GM10248 (cell line): Measurements from ENCODE around the gene TAF9B.
A peak's percentile ranks its signal among the peaks of the same experiment; 100 is the strongest.

Experiments used
- CTCF ChIA-PET: fragments of 300-600 bp; sonication (Branson Sonifier 250); formaldehyde crosslinking; extraction: SDS; loops from one replicate; lab custom pipeline; 2021; ENCODE audit warnings: antibody characterized with exemption; lab: Yijun Ruan, JAX
- POLR2A ChIA-PET: fragments of 350-650 bp; sonication (Branson Sonifier 250); formaldehyde crosslinking; extraction: SDS; loops from one replicate; lab custom pipeline; 2020; ENCODE audit warnings: antibody characterized with exemption; lab: Yijun Ruan, JAX
- DNase-seq: peaks from one replicate; pipeline ENCODE4 v3.0.0; 2012; ENCODE audit errors: extremely low spot score
- TF ChIP-seq, protein P1 (sequence below): IDR thresholded peaks from 2 replicates; pipeline ENCODE4 v1.5.1; 2012; ENCODE audit warnings: mild to moderate bottlenecking, low read depth; ENCODE audit errors: extremely low read depth, missing control alignments, control extremely low read depth

TAF9B gene

DNA sequence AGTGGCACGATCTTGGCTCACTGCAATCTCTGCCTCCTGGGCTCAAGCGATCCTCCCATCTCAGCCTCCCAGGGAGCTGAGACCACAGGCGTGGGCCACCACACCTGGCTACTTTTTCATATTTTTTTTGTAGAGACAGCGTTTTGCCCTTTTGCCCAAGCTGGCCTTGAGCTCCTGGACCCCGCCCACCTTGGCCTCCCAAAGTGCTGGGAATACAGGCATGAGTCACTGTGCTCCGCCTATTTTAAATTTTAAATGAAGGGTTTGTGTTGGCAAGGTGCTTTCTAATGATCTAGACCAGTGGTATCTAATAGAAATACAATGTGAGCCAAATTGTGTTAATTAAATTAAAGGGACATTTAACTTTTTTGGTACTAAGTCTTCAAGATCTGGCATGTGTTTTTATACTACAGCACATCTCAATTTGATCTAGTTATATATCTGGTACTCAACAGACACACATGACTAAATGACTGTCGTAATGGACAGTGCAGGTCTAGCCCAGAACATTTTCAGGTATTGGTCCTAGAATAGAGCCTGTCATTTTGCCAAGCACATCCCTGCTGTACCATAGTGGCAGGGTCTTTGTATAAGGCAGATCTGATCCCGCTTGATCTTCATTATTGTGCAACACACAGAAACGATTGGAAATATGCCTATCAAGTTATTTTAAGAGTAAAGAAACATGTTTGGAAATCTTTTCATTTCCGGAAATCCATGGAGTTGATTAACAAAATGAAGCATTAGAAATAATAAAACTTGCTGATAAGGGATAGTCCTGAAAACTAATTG, 28.1 kb downstream of the TAF9B start:
- DNase-seq, result no peak
- TF ChIP-seq, protein P1, sequence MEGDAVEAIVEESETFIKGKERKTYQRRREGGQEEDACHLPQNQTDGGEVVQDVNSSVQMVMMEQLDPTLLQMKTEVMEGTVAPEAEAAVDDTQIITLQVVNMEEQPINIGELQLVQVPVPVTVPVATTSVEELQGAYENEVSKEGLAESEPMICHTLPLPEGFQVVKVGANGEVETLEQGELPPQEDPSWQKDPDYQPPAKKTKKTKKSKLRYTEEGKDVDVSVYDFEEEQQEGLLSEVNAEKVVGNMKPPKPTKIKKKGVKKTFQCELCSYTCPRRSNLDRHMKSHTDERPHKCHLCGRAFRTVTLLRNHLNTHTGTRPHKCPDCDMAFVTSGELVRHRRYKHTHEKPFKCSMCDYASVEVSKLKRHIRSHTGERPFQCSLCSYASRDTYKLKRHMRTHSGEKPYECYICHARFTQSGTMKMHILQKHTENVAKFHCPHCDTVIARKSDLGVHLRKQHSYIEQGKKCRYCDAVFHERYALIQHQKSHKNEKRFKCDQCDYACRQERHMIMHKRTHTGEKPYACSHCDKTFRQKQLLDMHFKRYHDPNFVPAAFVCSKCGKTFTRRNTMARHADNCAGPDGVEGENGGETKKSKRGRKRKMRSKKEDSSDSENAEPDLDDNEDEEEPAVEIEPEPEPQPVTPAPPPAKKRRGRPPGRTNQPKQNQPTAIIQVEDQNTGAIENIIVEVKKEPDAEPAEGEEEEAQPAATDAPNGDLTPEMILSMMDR, result no peak
- CTCF ChIA-PET, result no interaction called here
- POLR2A ChIA-PET, result no interaction called here

DNA sequence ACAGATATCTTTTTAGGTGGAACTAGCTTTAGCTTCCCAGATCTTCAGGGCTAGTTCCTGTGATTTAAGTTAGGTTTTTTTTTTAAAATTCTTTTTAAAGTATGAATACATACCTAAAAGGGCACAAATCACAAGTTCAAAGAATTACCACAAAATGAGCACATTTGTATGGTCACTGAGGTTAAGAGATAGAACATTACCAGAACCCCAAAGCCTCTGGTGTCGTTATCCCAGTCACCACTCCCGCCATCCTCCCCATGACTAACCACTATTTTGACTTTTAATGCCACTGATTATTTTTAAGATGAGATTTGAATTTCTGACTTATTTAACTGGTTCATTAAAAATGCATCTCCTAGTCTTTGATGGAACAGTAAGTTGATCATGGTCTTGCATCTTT, 30.0 kb downstream of the TAF9B start:
- CTCF ChIA-PET, result no interaction called here
- TF ChIP-seq, protein P1, result no peak
- DNase-seq, result no peak
- POLR2A ChIA-PET, result no interaction called here

- CTCF ChIA-PET, result no interaction called here
- no peak for DNase-seq
- POLR2A ChIA-PET, result no interaction called here
- TF ChIP-seq, protein P1, result no peak
These were observed 32.8 kb downstream of the TAF9B start for GRCh38 chrX:78106651-78106986.

- ChIA-PET CTCF (no interaction called here), POLR2A (no interaction called here)
- TF ChIP-seq, protein P1, result no peak
- DNase-seq, result no peak
These were observed 33.4 kb downstream of the TAF9B start for GRCh38 chrX:78105944-78106650.

- ChIA-PET CTCF (no interaction called here), POLR2A (no interaction called here)
- TF ChIP-seq, protein P1, result no peak
- peak; percentile 18 for DNase-seq
These were observed 34.8 kb downstream of the TAF9B start for GRCh38 chrX:78104447-78105176.

- CTCF ChIA-PET, result no interaction called here
- TF ChIP-seq, protein P1, result no peak
- DNase-seq, result peak; percentile 90
- POLR2A ChIA-PET, result no interaction called here
These were observed 35.6 kb downstream of the TAF9B start, which contains the start of gene PGK1 for GRCh38 chrX:78103623-78104446. TSS of gene PGK1 (plus strand) at chrX:78104248. CDS start at chrX:78104341, 93 bp downstream.
